Measurements from ENCODE around the gene CACNG8.

- no peak for TF ChIP-seq POLR2A (IDR thresholded peaks at IDR 0.05)
- no peak for TF ChIP-seq CTCF (IDR thresholded peaks at IDR 0.05)
Measured at GRCh38 chr19:54023191-54023590, 60.5 kb downstream of the CACNG8 start.

Measured in thyroid gland (tissue), 4 donors.